DND-41 (cell line): ENCODE data around the gene DCAF15.

Experiments
- ATAC-seq: fragments of 200-7000 bp; cut with Tn5 transposase; 3 replicates; pipeline ENCODE4 v1.9.1; 2021; ENCODE audit warnings: low read depth; ENCODE audit not compliant: insufficient read depth
- DNase-seq: peaks from one replicate; pipeline ENCODE4 v3.0.0-alpha.2; 2020
- H2AFZ ChIP-seq: 2 replicates; pipeline ENCODE4 v1.6.0; 2012; ENCODE audit warnings: low read depth, low read length
- H3K27ac ChIP-seq: 2 replicates; pipeline ENCODE4 v1.5.1; 2012; ENCODE audit warnings: low read length, inconsistent platforms
- H3K27me3 ChIP-seq: fragments of 200-600 bp; sonication (generic); 2 replicates; pipeline ENCODE4 v1.6.0; 2012; ENCODE audit warnings: low read length, mild to moderate bottlenecking, inconsistent platforms; ENCODE audit not compliant: insufficient read depth, poor library complexity
- H3K36me3 ChIP-seq: 2 replicates; pipeline ENCODE4 v1.5.1; 2012; ENCODE audit warnings: low read length, inconsistent platforms; ENCODE audit not compliant: insufficient read depth
- H3K4me1 ChIP-seq: 2 replicates; pipeline ENCODE4 v1.5.1; 2012; ENCODE audit warnings: mild to moderate bottlenecking, low read length; ENCODE audit not compliant: insufficient read depth
- H3K4me2 ChIP-seq: 2 replicates; pipeline ENCODE4 v1.6.0; 2012; ENCODE audit warnings: mild to moderate bottlenecking, moderate library complexity, low read length, inconsistent platforms; ENCODE audit not compliant: insufficient read depth
- H3K4me3 ChIP-seq, 2 experiments: fragments of 200-600 bp in 1 of 2; shearing (Covaris generic) in 1 of 2; 2 replicates each; pipeline ENCODE4 v1.5.1; 2012 to 2016; ENCODE audit warnings: inconsistent platforms in 2 of 2, low read length in 2 of 2, mild to moderate bottlenecking in 2 of 2, low read depth in 1 of 2, moderate library complexity in 1 of 2
- H3K79me2 ChIP-seq: 2 replicates; pipeline ENCODE4 v1.6.0; 2012; ENCODE audit warnings: low read length, inconsistent platforms; ENCODE audit not compliant: insufficient read depth
- H3K9ac ChIP-seq: 2 replicates; pipeline ENCODE4 v1.6.0; 2012; ENCODE audit warnings: low read depth, mild to moderate bottlenecking, inconsistent platforms, low read length, moderate library complexity
- H3K9me3 ChIP-seq: 2 replicates; pipeline ENCODE4 v1.5.1; 2012; ENCODE audit warnings: low read length, moderate library complexity, mild to moderate bottlenecking, inconsistent platforms; ENCODE audit not compliant: insufficient read depth, severe bottlenecking
- H4K20me1 ChIP-seq: 2 replicates; pipeline ENCODE4 v1.6.0; 2012; ENCODE audit warnings: low read length; ENCODE audit not compliant: insufficient read depth
- CTCF ChIP-seq: IDR thresholded peaks from 2 replicates; pipeline ENCODE4 v1.5.1; 2012; ENCODE audit warnings: borderline replicate concordance, low read length, moderate library complexity, mild to moderate bottlenecking; ENCODE audit not compliant: poor library complexity, severe bottlenecking; ENCODE audit errors: extremely low read depth
- EZH2 ChIP-seq: IDR thresholded peaks from 3 replicates; pipeline ENCODE4 v1.6.1; 2012; ENCODE audit warnings: borderline replicate concordance, low read depth, mild to moderate bottlenecking, moderate library complexity, low read length, inconsistent platforms; ENCODE audit not compliant: severe bottlenecking

Gene DCAF15

DNA sequence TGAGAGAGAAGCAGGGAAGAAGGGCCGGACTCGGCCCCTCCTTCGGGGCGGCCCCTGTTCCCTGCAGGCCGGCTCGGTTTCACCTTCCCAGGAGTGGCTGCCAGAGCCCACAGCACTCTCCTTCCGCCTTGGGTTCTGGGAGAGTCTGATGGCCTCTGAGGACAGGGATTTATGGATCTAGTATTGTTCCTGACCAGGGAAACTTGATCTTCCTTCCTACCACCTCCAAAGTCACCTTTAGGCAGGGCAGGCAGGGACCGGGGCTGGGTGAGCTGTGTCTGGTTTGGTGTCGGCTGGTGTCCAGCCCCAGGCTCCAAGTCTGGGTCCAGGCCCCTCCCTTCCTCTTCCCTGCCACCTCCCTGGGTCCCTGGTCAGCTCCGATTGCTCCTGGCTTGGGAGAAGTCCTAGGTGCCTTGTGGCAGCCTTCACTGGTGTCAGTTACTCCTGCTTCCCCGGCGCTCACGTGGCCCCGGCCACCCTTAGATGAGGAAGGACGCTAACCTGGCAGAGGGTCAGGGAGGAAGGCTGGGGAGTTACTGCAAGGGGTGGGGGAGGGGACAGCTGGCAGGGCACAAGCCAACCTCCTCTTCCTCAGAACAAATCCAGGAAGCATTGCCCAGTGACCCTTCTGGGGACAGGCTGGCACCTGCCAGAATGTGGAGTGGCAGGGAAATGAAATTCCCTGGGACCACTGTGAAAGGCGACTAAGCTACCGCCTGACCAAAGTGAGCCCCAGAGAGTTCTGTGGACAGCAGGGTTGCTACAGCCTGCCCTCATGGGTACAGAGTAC is 35.0 kb downstream of the DCAF15 start:
- Histone ChIP-seq H3K4me1 (peaks cover 30% of the 10 kb centered on the region), H2AFZ (peak overlapping the region; percentile 61), H3K36me3 (peaks cover 34% of the 10 kb centered on the region), H3K27ac (peak overlapping the region; percentile 94), H3K4me3 (peak overlapping the region in 1 of 2 experiments; percentile 43; a peak in 1 of 4 replicates), H3K79me2 (peaks cover 5% of the 10 kb centered on the region), H3K27me3 (no peaks in the 10 kb centered on the region), H3K9ac (peak overlapping the region; percentile 68), H3K4me2 (peak overlapping the region; percentile 69), H4K20me1 (no peaks in the 10 kb centered on the region), H3K9me3 (no peaks in the 10 kb centered on the region)
- ATAC-seq (no peak), DNase-seq (no peak)
- TF ChIP-seq EZH2 (no peak), CTCF (no peak)

DNA sequence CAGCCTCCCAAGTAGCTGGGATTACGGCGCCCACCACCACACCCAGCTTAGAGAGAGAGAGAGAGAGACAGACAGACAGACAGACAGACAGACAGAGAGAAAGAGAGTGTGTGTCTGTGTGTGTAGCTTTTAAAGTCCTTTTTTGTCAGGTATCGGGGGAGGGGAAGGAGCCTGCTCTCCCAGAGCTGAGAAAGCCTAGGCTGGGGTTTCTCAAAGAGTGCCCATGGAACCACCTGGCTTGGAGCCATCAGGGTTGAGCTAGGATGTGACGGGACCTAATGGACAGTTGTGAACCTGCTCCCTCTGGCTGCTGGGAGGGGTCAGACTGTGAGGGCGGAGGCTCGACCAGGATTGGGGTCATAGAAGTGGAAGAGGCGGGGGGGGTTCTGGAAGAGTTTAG is 37.2 kb downstream of the DCAF15 start:
- Histone ChIP-seq H3K9me3 (no peaks in the 10 kb centered on the region), H3K27me3 (no peaks in the 10 kb centered on the region), H2AFZ (no peak overlapping the region), H3K4me1 (peaks cover 30% of the 10 kb centered on the region), H3K9ac (no peak overlapping the region), H4K20me1 (no peaks in the 10 kb centered on the region), H3K4me3 (no peak overlapping the region), H3K4me2 (no peak overlapping the region), H3K36me3 (peaks cover 36% of the 10 kb centered on the region), H3K79me2 (peaks cover 13% of the 10 kb centered on the region), H3K27ac (no peak overlapping the region)
- TF ChIP-seq EZH2 (no peak), CTCF (no peak)
- ATAC-seq (no peak), DNase-seq (no peak)

- no peaks in the 10 kb centered on the region for H3K9me3 ChIP-seq
- H3K4me2 ChIP-seq = no peak overlapping the region
- H3K4me1 ChIP-seq = peaks cover 30% of the 10 kb centered on the region
- H3K9ac ChIP-seq = no peak overlapping the region
- peaks cover 38% of the 10 kb centered on the region for H3K36me3 ChIP-seq
- no peaks in the 10 kb centered on the region for H3K27me3 ChIP-seq
- H3K79me2 ChIP-seq = peaks cover 15% of the 10 kb centered on the region
- H3K4me3 ChIP-seq = no peak overlapping the region
- TF ChIP-seq CTCF = no peak
- no peak for TF ChIP-seq EZH2
- DNase-seq (no peak), ATAC-seq (no peak)
- H4K20me1 ChIP-seq = no peaks in the 10 kb centered on the region
- no peak overlapping the region for H2AFZ ChIP-seq
- no peak overlapping the region for H3K27ac ChIP-seq
These were observed 37.8 kb downstream of the DCAF15 start for GRCh38 chr19:13990085-13990484.

GRCh38 chr19:13992025-13992424 is 39.7 kb downstream of the DCAF15 start:
- Histone ChIP-seq H3K9me3 (no peaks in the 10 kb centered on the region), H3K9ac (no peak overlapping the region), H3K79me2 (peaks cover 23% of the 10 kb centered on the region), H3K27me3 (no peaks in the 10 kb centered on the region), H3K4me3 (no peak overlapping the region), H4K20me1 (no peaks in the 10 kb centered on the region), H3K4me1 (peaks cover 15% of the 10 kb centered on the region), H3K4me2 (no peak overlapping the region), H3K27ac (no peak overlapping the region), H3K36me3 (peaks cover 47% of the 10 kb centered on the region), H2AFZ (no peak overlapping the region)
- no peak for TF ChIP-seq CTCF
- no peak for TF ChIP-seq EZH2
- ATAC-seq = no peak
- no peak for DNase-seq
